HL-60/S4 (cell line): ENCODE measurements around the gene CLDN25.
"Not testable (repeated sequence)": the region's sequence is repeated elsewhere in the genome, so short reads cannot be mapped to it uniquely, and the experiment has no call there.

Source experiments
- in situ Hi-C: fragments of 300-500 bp; cut with MboI; formaldehyde crosslinking; loops from 2 replicates; pipeline ENCODE4 v1.14.3; 2022; ENCODE audit warnings: low sequenced_read_pairs

The CLDN25 gene

DNA sequence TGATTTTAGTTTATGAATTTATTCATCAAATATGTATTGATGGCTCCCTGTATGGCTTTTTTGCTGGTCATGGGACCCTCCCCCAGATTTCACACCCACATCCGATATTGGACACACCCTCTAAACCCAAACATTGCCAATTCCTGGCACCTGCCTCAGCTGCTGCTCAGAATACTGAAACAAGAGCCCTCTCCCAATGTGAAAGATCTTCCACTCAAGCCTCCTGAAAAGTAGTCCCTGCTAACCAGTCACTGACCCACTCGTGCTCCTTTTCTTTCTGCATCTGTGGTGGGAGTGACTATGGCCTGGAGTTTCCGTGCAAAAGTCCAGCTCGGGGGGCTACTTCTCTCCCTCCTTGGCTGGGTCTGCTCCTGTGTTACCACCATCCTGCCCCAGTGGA lies at the start of gene CLDN25:
TSS of gene CLDN25 (plus strand) at position 301 of the 400 bp plus-strand sequence. CDS start at position 301, 0 bp downstream.
- in situ Hi-C loops = no loop called here

DNA sequence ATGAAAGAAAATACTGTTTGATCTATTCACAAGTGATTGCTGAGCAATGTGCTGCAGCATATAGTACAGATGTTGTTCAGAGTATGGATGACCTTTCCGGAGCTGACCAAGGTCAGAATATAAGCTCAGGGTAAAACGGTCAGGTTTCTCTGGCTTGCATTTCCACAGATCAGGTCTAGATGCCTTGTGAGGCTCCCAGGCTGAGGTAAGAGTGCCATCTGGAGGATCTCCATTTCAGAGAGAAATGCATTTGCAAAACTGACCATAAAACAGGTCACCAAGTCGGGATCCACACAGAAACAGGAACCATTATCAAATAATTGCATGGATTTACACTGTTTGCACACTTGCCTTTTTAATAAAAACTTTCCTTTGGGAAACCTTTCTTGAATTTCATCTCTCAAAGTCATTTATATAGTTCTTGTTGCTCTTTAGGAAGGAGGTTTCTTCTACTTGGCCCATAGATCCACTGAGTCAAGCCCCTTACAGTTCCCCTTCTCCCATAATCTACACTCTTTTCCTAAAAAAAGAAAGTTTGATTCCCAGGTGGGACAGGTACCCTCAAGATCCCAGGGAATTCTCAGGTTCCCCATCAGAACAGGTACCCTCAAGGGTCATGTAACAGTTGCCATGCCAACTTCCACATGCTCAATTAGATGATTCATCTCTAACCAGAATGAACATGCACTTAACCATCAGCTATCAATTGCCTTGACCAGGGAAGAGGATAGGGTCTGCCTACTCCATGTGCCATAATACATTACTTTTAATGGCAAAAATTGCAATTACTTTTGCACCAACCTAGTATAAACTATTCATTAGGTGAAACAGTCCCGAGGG lies 48.5 kb upstream of the CLDN25 start:
- in situ Hi-C loops = no loop called here

DNA sequence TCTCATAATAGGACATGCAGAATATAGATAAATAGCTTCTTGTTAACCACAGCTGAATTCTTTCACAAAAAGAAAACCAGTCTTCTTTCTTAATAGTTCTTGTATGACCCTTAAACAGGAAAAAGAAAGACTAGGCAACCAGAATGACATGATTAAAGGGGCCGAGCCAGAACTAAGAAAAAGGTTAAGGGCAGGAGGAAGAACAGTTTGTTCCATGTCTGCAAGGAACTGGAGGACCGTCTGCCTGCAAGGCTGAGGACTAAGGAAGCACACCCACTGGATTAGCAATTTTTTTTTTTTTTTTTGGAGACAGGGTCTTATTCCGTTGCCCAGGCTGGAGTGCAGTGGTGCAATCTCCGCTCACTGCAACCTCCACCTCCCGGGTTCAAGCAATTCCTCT lies 47.5 kb upstream of the CLDN25 start:
- in situ Hi-C loops = no loop called here

DNA sequence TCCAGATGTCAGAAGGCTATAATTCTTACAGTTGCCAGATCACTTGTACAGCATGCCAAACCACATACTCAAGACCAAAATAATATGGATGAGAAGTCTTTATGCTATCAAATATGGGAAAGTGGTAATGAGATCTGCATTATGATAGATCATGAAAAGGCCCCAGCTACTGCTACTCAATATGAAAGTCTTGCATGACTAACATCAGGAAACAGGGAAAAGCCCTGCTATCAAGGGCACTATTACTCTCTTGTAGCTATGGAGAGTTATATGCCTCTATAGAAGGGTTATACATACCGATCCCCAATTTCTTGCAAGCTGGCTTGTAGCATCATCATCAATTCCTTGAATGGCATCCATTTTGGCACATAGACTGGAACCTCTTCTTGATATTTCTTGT lies 43.3 kb upstream of the CLDN25 start:
- in situ Hi-C loops = no loop called here

DNA sequence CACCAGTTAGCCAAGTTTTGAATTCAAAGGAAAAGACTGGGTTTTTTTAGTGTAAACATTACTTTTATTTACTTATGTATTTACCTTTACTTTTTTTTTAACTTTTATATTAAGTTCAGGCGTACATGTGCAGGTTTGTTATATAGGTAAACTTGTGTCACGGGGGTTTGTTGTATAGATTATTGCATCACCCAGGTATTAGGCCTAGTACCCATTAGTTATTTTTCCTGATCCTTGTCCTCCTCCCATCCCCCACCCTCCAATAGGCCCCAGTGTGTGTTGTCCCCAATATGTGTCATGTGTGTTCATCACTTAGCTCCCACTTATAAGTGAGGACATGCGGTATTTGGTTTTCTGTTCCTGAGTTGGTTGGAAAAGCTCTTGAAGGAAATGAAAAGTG lies 26.7 kb upstream of the CLDN25 start:
- in situ Hi-C loops = no loop called here

DNA sequence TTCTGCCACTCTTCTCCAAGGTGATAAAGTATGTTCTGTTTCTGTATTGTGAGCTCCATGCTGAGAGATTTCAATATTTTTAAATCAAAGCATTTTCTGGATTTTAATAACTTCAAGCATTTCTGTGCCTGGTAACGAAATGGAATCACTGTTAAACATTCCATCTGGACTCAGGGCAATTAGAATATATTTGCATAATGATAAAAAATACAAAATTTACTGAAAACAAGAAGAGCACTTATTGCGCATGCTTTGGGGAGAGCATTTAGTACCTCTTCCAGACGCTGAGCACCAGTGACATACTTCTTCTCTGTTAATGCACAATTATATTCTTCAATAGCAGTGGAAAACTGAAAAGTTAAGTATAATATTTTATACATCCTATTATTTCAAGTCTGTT lies 19.4 kb upstream of the CLDN25 start:
- in situ Hi-C loops = no loop called here

DNA sequence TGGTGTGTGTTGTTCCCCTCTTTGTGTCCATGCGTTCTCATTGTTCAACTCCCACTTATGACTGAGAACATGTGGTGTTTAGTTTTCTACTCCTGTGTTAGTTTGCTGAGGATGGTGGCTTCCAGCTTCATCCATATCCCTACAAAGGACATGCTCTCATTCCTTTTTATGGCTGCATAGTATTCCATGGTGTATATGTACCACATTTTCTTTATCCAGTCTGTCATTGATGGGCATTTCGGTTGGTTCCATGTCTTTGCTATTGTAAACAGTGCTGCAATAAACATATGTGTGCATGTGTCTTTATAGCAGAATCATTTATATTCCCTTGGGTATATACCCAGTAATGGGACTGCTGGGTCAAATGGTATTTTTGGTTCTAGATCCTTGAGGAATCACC lies 16.6 kb upstream of the CLDN25 start:
- in situ Hi-C loops = not testable (repeated sequence)

DNA sequence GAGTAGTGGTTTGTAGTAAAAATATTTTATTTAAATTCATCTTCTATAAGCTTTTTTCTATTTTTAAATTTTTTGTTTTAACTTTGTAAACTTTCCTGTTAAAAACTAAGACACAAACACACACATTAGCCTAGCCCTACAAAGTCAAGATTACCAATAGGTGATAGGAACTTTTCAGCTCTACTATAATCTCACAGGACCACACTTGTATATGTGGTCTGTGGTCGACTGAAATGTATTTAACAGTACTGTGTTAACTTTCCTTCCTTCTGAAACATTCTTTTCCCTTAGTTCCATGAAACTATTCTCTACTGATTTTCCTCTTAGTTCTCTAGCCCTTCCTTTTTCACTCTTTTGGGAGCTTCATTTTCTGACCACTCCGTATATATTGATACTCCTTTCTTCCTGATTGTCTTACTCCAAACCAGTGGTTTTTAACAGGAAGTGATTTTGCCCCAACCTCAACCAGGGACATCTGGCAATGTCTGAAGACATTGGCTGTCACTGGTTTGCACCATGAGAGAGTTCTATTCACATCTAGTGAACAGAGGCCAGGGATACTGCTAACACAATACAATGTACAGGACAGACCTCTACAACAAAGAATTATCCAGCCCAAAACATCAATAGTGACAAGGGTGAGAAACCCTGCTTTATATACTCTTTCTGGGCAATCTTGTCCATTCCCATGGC lies 14.9 kb upstream of the CLDN25 start:
- in situ Hi-C loops = no loop called here

DNA sequence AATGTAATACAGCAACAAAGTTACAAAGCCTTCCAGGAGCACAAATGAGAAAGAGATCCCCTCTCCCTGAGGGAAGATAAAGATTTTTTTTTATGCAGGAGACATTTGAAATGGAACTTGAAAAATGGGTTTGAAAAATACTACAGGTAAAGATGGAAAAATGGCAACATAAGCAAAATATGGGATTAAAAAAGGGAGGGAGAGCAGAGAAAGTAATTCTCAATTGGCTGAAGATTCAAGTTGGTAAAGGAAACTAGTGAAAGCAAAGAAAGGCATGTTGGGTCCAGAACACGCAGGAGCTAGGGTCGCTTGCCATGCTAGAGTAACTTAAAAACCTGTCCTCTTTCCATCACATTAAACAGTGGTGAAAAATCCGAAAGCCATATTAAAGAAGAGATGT lies 7.6 kb upstream of the CLDN25 start:
- in situ Hi-C loops = no loop called here

DNA sequence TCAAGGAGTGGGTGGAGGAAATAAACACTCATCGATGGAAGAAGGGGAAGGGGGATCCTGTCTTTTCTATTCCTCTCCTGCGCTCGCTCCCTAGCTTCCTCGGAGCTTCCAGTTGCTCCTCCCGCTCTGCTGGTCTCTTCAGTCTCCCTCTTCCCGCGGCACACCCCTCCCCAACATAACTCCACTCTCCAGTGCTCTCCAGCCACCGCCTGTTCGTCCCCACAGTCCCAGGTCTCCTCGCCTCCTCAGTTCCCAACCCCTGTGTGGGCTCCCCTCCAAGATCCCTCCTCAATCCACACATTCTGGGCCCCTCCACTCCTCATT lies 6.5 kb upstream of the CLDN25 start:
- in situ Hi-C loops = no loop called here

DNA sequence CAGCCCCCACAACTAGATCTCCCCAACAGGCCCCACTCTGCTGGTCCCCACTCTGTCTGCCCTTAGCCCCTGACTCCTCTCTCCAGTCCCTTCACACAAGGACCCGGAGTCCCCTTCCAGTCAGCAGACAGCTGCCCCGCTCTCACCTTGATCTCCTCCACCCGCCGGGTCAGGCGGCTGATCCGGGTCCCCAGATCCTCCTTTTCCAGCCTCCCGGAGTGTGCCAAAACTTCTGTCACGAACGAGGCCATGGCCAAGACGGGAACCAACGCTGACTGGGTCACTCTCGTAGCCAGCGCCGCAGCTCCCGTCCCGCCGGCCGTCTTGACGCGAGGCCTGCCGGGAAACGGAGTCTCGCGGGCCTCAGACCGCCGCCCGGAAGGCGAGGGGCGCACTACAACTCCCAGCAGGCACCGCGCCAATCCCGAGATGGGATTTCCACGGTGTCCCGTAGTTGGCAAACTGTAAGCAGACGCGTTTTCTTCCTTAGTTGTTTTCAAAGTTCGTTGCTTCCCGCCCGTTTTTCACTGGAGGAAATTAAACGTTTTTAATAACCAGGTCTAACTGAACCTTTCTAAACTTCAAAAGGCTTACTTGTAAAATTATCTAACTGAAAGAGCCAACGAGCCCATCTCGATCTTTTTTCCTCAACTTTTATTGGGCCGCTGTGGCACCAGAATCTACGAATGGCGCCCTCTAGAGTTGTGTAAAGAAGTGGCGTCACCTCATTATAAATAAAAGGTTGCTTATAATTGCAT lies 6.0 kb upstream of the CLDN25 start, which contains the start of gene ZW10:
TSS of gene ZW10 (minus strand) at position 277 of the 758 bp plus-strand sequence. CDS start at position 251, 26 bp downstream.
- in situ Hi-C loops = no loop called here

DNA sequence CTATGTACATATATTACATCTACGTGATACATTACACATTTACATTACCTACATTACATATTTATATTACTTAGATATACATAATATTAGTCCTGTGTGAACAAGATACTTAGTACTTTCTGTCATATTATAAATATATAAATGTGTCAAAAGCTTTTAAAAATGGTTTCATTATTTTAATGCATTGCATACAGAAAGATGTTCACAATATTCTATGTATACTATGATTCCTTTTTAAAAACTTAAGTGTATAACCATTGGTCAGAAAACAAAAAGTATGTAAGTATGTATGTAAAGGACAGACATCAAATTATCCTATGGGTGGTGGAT lies 5.5 kb upstream of the CLDN25 start:
- in situ Hi-C loops = no loop called here

DNA sequence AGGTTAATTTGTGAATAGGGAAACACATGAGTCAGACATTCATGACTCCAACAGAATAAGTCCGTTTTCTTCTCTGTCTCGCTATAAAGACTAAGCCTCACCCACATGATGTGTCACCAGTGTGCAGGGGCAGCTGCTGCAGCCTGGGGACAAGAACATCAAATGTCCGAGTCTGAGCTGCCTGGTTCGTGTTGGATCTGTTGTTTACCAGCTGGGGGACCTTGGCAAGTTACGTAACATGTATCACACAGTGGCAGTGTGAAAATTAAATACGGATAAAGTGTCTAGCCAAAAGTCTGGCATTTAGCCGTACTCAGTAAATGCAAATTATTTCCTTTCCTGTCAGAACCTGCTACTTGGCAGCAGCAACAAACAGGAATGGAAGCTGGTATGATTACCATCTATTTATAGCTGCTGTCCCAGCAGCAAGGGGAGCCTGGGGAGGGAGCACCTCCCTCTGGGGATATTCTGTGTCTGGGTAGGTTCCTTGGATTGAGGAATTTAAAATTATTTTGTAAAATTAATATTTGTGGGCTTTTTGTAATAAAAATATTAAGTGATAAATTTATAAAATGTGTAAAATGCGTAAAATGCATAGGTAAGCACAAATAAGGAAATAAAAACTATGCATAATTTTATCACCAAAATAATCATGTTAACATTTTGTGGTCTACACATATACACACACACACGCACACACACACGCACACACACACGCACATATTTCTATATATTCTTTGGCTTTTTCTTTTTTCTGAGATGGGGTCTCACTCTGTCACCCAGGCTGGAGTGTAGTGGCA lies 1.3 kb upstream of the CLDN25 start:
- in situ Hi-C loops = no loop called here

DNA sequence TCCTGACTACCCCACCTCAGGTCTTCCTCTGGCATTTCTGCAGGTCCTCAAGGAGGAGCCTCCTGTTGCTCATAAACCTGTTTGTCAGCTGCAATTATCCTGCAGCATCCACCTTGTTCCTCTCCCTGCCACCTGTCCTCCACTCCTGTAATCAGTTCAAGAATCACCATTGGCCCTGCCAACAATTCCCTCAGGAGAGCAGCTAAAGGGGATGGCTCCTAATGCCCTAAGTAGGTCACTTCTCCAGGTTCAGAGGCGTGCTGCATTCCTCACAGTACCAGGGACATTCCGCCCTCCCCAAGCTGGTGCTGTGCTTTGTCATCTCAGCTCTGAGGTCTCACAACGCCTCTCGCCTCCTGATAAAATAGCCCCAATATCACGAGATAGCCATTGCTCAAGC lies 2.1 kb downstream of the CLDN25 start:
- in situ Hi-C loops = no loop called here

DNA sequence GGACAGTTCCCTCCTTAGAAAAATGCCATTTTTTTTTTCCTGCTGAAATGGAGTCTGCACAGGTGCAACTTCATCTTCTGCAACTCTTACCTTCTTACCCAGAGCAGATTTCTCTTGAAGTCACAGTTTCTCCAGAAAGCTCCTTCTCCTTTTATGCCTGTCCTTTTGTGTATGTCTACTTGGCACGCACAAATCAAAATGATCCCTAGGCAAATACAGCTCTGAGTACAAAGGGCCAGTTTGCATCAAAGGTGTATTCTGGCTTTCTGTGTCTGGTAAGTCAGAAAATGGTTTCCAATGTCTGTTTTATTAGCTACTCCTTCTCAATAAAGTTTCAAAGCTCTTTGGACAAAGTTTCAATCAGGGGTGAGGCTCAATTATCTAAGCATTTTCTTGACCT lies 2.5 kb downstream of the CLDN25 start:
- in situ Hi-C loops = no loop called here

DNA sequence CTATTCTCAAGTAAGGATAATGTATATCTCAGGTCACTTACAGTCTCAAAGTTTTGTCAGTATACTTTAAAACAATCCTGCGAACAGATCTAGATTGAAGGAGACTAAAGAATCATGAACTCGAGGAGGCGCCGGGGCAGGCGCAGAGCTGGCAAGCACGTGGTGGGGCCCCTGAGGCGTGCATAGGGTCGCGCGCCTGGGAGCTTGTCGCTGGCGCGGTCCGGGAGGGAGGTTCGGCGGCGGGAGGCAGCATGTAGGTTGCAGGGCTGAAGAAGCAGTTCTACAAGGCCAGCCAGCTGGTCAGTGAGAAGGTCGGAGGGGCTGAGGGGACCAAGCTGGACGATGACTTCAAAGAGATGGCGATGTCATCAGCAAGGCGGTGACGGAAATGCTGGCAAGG lies 9.4 kb downstream of the CLDN25 start:
- in situ Hi-C loops = not testable (repeated sequence)

DNA sequence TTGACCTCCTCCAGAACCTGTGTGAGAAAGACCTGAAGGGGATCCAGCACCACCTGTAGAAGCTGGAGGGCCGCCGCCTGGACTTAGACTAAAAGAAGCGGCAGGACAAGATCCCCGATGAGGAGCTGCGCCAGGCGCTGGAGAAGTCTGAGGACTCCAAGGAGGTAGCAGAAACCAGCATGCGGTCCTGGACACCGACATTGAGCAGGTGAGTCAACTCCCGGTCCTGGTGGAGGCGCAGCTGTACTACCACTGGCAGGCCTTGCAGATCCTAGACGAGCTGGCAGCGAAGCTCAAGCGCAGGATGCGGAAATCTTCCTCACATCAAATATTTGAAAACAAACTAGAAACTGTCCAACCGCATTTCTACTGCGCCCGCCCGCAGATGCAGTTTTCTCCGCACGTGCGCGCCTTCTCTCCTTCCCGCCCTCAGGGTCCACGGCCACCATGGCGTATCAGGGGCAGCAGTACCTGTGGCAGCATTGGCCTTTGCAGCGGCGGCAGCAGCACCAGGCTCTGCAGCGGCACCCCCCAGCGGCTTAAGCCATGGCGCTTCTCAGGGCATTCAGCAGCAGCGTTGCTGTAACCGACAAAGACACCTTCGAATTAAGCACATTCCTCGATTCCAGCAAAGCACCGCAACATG lies 10.2 kb downstream of the CLDN25 start:
- in situ Hi-C loops = loop anchor here (10.0 kb wide), 1 partner anchor 485 kb away; no protein-coding TSS in a partner anchor

DNA sequence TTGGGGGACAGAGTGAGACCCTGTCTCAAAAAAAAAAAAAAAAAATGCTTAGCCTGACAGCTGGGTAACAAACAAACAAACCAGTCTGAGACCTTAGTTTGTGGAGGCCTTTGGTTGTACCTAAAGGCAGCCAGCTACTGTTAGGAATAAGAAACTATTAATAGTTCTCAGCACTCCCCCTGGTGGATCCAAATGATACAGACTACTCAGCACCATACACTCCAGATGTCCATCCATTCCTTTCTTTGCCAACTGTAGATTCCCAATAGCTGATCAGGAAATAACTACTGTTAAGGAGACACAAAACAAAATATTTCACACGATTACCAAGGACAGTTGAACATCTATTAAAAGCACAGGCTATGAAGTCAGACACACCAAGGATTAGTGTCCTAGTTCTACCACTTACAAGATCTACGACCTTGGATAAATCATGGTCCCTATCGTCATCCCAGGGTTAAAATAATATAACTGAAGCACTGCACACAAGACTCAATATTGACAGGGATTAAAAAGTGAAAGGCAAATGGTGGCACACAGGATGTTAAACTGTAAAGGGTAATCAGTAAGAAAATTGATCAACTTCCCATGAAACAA lies 17.2 kb downstream of the CLDN25 start:
- in situ Hi-C loops = loop anchor here (10.0 kb wide), 1 partner anchor 492 kb away; no protein-coding TSS in a partner anchor

DNA sequence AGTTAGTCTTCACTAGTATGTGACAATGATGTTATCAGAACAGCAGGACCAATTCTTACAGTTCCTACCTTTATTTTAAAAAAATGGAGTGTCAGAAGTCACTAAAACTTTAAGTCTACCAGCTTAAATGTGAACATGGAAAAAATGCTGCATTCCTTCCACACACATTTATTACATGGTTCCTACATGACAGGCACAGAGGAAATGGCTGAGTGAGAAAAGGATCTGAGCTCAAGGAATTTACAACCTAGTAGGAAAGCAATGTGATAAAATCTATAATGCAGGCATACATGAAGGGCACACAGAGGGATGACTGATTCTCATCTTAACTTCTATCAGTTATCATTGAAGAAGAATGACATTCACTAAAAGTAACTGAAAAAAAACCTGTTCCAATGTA lies 23.0 kb downstream of the CLDN25 start:
- in situ Hi-C loops = no loop called here

DNA sequence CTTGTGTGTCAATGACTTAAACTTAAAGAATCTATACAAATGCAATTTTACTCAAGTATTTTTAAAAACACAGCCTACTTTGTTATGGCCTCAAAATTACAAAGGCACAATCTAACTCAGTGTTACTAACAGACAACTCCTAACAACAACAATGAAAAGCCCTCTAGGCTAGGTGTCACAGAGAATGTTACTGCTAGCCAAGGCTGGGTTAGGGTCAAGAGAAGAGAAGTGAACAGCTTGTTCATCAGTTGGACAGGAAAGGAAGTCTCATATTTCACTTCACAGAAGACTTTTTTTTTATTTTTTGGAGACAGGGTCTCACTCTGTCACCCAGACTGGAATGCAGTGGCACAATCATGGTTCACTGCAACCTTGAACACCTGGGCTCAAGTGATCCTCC lies 26.0 kb downstream of the CLDN25 start:
- in situ Hi-C loops = no loop called here
